ENCODE measurements around the gene OR14A16.

GRCh38 chr1:247857985-247858619 is 34.2 kb upstream of the OR14A16 start:
- TF ChIP-seq, protein P1, sequence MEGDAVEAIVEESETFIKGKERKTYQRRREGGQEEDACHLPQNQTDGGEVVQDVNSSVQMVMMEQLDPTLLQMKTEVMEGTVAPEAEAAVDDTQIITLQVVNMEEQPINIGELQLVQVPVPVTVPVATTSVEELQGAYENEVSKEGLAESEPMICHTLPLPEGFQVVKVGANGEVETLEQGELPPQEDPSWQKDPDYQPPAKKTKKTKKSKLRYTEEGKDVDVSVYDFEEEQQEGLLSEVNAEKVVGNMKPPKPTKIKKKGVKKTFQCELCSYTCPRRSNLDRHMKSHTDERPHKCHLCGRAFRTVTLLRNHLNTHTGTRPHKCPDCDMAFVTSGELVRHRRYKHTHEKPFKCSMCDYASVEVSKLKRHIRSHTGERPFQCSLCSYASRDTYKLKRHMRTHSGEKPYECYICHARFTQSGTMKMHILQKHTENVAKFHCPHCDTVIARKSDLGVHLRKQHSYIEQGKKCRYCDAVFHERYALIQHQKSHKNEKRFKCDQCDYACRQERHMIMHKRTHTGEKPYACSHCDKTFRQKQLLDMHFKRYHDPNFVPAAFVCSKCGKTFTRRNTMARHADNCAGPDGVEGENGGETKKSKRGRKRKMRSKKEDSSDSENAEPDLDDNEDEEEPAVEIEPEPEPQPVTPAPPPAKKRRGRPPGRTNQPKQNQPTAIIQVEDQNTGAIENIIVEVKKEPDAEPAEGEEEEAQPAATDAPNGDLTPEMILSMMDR (IDR thresholded peaks at IDR 0.05 in 8 of 11, conservative IDR thresholded peaks at IDR 0.05 in 3 of 11) = no peak
- TF ChIP-seq POLR2AphosphoS5 (IDR thresholded peaks at IDR 0.05) = no peak
- TF ChIP-seq POLR2A (IDR thresholded peaks at IDR 0.05) = no peak
